Activated CD8-positive, alpha-beta memory T cell treated with anti-CD3 and anti-CD28 coated beads, Interleukin-2, amount 50 U/mL, for 24 hours (primary cell): ENCODE measurements around the gene IFITM5.
"Not testable (repeated sequence)": the region's sequence is repeated elsewhere in the genome, so short reads cannot be mapped to it uniquely, and the experiment has no call there.

Experiments used
- DNase-seq: peaks from one replicate; pipeline ENCODE4 v3.0.0-alpha.2; 2020; ENCODE audit errors: extremely low read depth

Gene IFITM5

DNA sequence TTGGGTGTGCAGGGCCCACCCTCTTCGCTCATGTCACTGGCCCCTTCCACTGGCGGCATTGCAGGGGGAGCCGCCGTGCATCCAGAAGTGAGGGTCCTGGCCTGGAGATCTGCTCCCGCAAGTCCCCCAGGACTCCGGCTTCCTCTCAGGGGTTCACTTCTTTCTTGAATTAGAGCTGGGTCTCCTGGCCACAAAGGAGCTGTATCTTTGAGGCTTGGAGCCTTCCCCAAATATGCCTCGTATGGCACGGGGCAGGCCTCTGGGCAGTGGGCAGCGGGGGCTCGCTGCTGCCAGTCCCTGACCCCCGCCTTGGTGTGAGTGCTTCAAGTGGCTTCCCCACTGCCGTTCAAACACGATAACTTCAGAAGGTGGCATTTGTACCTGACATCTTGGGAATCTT lies 28.7 kb upstream of the IFITM5 start:
- DNase-seq: no peak

DNA sequence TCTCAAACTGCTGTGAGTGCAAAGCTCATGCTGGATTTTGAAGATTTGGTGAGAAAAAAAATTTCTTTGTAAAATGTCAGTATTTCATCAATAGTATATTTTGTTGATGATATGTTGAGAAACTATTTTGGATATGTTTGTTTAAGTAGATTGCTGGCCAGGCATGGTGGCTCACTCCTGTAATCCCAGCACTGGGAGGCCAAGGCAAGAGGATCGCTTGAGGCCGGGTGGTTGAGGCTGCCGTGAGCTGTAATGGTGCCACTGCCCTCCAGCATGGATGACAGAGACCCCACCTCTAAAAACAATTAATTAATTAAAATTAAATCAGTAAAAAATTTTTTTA lies 28.2 kb upstream of the IFITM5 start:
- DNase-seq: no peak

DNA sequence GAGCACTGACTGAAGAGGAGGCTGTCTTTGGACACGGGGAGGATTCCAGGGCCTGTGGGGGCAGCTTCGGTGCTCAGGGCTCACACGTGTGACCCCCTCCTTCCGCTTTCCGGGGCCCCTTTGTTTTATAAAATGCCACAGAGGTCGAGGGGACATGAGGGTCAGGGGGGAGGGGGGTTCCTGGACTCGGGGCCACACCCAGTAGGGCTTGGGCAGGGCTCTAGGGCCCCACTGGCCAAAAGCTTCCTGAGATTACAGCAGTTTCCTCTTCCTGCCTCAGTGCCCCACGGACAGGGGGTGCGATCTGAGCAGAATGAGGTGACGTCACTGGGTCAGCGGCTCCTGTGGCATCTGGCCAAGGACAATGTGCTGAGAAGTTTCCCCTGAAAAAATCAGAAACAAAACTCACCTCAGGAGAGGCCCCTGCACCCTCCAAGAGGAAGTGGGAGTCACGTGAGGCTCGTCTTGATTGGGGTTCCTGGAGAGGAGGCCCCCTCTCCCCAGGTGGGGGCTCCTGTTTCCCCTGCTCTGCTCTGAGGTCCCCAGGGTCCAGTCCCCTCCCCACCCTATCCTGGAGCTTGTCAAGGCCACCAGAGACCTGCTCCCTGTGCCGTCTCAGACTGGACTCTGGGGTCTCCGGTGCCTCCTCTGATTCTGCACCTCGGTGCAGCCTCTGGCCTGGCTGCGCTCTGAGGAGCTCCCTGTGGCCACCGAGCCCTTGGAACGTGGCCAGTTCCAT lies 27.7 kb upstream of the IFITM5 start:
- DNase-seq: no peak

DNA sequence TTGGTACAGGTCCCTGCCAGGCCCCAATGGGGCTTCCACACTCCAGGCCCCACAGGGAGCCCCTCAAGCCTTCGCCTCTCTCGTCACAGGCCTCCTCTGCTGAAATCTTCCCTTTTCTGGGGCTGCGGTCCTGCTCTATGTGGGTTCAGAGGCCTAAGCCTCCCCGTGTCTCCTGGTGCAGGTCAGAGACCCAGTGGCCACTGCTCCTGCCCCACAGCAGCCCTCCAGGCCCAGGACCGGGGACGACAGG lies 27.2 kb upstream of the IFITM5 start:
- no peak for DNase-seq

DNA sequence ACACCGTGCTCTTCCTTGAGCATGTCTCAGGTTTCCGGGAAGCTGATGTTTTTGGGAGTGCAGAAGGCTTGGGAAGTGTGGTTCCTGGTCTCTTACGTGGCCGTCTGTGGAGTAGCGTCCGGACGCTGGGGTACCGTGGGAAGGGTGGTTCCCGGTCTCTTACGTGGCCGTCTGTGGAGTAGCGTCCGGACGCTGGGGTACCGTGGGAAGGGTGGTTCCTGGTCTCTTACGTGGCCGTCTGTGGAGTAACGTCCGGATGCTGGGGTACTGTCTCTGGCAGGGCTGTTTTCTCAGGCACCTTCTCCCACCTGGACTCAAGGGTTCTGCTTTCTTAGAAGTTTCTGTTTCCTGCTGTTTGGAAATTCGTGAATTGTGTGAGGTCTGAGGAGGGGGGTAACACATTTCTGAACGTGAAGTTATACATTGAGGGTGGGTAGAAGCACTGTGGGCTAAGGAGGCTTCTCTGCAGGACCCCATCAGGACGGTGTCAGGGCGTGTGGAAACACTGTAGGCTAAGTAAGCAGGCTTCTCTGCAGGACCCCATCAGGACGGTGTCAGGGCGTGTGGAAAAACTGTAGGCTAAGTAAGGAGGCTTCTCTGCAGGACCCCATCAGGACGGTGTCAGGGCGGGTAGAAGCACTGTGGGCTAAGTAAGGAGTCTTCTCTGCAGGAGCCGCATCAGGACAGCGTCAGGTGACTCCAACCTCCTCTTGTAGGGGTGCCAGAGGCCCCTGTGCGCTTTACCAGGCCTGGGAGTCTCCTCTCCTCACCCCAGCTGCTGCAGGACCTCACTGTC lies 26.7 kb upstream of the IFITM5 start:
- no peak for DNase-seq

DNA sequence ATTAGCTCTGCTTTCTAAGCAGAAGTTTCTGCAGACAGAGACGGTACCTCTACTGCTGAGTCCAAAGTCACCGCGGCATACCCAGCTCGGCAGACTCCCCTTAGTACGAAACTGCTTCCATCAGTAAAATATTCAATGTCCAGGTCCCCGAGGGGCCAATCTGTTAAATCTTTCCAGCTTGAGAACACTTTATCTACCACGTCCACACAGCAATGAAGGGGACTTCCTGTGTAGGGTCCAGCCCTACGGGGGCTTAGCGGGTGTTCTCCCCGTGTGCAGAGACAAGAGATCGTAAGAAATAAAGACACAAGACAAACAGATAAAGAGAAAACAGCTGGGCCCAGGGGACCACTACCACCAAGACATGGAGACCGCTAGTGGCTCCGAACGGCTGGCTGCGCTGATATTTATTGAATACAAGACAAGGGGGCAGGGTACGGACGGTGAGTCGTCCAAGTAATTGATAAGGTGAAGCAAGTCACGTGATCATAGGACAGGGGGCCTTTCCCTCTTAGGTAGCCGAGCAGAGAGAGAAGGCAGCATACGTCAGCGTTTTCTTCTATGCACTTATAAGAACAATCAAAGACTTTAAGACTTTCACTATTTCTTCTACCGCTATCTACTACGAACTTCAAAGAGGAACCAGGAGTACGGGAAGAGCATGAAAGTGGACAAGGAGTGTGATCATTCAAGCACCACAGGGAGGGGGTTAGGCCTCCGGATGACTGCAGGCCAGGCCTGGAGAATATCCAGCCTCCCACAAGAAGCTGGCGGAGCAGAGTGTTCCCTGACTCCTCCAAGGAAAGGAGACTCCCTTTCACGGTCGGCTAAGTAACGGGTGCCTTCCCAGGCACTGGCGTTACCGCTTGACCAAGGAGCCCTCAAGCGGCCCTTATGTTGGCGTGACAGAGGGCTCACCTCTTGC lies 25.5 kb upstream of the IFITM5 start:
- not testable (repeated sequence) for DNase-seq

DNA sequence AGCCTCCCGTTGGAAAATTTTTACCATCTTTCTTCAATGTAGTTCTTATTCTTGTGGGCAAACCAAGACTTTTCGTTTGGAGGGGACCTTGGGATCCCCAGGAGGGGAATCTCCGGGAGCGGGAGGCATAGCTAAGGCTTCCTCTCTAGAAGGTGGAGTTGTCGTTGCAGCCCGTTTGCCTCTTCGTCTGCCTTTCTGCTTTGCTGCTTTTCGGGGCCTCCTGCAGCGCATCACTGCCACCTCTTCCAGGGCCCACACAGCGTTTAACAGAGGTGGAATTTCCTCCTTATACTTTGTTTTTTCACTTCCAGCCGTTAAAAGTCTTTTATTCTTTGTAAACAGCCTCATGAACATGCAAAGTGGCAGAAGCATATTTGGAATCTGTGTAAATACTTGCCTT lies 24.8 kb upstream of the IFITM5 start:
- no peak for DNase-seq

DNA sequence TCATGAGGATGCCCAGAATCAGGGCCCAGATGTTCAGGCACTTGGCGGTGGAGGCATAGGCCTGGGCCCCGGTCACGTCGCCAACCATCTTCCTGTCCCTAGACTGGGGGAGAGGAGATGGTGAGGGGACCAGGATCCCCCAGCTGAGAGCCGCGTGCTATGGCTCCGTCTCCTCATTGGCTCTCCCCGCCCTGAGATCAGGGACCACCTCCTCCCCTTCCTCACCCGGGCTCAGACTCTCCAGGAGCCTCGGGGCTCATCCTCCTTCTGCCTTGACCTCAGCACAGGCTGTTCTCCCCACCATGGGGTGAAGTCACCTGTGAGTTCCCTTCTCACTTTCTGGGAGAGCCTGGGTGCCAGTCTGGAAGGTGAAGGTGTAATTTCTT lies 20.6 kb upstream of the IFITM5 start:
- DNase-seq: not testable (repeated sequence)

DNA sequence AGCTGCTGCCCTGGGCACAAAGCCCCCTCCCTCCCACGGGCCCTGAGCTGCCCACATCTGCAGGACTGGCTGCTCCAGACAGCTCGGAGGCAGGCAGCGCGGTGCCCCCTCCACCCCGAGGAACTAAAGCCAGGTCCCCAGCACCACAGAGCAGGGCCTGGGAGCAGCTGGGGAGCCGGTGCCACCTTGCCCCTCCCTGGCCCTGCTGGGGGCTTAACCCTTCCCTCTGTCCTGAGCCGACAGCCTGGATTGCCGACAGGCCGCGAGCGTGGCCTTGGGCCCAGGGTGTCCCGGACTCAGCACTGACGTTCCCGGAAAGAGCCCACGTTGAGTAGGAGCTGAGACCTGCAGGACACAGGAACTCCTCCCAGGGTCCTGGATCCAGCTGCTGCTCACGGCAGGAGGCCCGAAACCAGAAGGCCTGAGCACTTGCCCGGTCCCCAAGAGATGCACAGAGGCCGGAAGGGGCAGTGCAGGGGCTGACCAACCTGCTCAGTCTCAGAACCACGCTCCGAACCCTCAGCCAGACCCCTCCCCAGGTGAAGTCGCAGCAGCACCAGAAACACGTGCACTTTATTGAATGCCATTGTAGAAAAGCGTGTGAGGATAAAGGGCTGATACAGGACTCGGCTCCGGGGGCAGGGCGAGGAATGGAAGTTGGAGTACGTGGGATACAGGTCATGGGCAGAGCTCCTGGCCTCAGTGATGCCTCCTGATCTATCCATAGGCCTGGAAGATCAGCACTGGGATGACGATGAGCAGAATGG lies 20.0 kb upstream of the IFITM5 start:
- not testable (repeated sequence) for DNase-seq

DNA sequence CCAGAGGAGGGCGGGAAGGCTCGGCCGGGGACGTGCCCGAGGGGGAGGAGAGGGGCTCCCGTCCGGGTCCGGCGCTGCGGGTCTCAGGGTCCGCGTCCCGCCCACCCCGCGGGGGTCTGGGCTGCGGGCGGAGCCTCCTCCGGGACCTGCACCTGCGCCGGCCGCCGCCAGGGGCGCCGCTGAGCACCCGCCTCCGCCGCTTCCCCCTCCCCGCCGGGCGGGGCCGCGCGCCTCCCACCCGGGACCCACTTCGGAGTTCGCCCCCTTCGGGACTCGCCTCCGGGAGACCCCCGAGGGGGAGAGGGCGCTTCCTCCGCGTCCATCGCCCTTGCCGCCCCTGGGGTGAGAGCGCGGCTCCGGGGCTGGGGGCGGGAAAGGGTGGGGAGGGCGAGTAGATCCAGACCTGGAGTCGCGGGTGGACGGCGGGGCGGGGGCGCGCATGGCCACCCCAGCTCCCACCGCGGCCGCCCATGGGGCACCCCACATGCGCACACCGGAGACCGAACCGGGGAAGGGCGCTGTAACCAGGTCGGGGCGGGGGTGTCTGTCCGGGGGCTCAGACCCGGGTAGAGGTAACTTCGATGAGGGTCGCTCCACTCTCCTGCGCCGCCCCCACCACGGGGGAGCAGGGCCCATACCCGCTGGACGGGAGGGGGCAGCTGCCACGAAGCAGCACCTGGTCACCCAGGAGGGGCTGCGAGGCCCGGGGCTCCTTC lies 19.2 kb upstream of the IFITM5 start:
- not testable (repeated sequence) for DNase-seq

DNA sequence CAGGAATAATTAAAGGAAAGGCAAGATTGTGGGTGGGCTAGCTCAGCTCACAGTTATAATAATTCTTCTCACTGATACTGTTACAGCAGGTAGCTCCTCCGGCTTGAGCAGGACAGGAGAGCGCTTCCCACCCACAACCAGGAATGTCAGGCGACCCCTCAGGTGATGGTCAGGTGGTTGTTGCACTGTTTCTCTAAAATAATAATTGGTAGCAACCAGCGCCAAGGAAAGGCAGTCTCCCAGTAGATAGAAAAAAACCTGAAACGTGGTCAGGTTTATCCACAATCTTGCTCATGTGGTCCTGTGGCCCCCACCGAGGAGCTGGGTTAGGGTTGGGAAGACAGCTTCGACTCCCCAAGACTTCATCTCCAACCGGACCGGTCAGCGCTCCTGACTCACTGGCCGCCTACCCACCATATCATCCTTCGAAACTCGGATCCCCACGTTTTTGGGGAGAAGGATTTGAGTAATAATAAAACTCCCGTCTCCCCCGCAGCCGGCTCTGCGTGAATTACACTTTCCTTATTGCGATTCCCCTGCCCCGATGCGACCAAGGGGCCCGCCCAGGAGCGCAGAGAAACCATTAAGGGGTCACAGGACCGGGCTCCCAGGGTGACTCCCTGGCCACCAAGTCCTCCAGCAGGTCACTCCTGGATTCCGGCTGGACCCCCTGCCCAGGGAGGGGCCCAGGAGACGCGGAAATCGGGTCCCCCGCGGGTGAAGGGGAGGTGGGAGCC lies 18.5 kb upstream of the IFITM5 start:
- not testable (repeated sequence) for DNase-seq

DNA sequence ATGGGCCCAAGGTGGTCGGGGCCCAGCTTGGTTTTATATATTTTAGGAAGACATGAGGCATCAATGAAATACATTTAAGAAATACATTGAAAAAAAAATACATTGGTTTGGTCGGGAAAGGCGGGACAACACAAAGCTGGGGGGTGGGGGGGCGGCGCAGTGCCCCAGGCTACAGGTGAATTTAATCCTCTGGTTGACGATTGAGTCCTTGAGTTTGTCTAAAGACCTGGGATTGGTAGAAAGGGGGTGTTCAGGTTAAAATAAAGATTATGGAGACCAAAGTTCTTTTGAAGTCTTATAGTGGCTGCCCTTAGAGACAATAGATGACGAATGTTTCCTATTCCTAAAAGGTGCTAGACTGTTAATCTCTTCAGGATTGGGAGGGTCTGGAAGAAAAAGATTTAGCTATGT lies 17.6 kb upstream of the IFITM5 start:
- DNase-seq: no peak

DNA sequence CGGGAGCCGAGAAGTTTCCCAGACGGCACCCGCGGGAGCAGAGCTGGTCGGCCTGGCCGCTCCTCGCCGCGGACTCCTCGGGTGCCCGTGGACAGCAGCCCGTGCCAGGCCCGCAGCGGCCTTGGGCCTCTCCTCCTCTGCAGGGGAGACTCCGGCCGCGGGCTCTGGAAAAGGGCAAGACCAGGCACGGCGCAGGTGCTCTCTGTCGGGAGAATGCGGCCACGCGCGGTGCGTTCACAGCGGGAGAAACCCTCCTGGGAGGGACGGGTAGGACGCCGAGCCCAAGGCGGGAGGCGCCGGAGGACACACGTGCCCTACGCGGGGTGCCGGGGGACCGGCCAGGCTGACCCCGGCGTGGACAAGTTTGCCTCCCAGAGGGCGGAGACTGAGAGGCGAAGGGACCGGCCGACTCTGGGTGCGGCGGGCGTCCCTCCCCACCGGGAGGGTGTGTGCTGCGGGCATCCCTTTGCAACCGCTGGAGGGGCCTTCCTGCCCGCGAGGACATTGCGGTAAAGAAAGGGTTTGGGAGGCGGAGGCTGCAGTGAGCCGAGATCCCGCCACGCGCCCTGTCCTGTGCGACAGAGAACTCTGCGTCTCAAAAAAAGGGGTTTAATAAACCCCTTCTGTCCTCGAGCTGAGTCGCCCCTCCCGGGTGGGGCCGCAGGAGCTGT lies 16.8 kb upstream of the IFITM5 start:
- DNase-seq: no peak

DNA sequence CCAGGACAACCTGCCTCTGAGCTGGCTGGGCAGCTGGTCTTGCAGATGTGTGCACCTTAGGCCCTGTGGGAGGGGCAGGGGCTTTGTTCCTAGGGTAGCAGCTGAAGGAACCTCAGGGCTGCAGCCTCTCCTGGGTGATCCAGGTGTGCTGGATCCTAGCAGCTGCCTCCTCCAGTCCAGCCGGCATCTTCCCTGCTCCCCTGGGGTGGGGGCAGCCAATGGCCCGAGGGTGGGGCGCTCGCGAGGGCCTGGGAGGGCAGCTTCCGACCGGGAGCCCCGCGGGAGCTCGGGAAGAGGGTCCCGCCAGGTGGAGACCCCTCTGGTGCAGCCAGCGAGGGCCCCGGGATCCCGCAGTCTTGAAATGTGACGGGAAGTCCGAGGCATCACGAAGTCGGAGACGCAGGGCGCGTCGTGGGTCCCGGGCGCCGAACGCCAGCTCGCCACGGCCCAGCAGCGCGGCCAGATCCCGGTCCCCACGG lies 16.2 kb upstream of the IFITM5 start:
- DNase-seq: no peak

DNA sequence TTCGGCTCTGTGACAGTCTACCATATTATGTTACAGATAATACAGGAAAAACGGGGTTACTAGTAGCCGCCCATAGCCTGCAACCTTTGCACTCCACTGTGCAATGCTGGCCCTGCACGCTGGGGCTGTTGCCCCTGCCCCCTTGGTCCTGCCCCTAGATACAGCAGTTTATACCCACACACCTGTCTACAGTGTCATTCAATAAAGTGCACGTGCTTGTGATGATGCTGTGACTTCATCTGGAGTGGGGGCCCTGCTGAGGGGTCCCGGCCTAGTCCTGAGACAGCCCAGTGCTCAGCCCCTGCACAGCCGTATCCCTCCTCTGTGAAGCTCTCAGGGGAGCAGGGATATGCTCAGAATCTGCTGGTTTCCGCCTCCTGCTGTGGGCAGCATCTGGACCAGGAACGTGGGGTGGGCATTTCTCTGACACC lies 15.7 kb upstream of the IFITM5 start:
- no peak for DNase-seq

DNA sequence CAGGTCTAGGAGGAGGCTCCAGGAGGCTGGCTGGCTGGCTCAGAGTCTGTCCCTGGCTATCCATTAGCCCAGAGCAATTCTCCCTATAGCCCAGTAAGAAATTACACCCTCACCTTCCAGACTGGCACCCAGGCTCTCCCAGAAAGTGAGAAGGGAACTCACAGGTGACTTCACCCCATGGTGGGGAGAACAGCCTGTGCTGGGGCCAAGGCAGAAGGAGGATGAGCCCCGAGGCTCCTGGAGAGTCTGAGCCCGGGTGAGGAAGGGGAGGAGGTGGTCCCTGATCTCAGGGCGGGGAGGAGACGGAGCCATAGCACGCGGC lies 15.2 kb upstream of the IFITM5 start:
- not testable (repeated sequence) for DNase-seq

DNA sequence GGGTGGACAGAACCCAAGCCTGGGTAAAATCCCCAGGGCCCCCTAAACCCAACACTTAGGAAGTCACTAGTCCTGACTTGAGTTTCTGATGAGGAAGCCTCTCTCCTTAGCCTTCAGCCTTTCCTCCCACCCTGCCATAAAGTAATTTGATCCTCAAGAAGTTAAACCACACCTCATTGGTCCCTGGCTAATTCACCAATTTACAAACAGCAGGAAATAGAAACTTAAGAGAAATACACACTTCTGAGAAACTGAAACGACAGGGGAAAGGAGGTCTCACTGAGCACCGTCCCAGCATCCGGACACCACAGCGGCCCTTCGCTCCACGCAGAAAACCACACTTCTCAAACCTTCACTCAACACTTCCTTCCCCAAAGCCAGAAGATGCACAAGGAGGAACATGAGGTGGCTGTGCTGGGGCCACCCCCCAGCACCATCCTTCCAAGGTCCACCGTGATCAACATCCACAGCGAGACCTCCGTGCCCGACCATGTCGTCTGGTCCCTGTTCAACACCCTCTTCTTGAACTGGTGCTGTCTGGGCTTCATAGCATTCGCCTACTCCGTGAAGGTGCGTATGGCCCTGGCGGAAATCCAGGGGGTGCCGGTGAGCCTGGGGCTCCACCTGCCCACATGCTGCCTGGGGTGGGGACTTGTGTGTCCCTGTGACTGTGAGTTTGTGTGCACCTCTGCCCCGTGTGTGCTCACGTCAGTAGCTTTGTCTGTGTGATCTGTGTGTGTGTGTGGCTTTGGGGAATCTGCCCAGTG lies 14.6 kb upstream of the IFITM5 start, which contains the start of gene IFITM1:
Gene IFITM1 (plus strand): TSS at position 254 of the 767 bp plus-strand sequence. CDS start 131 bp downstream, at position 385.
- no peak for DNase-seq

DNA sequence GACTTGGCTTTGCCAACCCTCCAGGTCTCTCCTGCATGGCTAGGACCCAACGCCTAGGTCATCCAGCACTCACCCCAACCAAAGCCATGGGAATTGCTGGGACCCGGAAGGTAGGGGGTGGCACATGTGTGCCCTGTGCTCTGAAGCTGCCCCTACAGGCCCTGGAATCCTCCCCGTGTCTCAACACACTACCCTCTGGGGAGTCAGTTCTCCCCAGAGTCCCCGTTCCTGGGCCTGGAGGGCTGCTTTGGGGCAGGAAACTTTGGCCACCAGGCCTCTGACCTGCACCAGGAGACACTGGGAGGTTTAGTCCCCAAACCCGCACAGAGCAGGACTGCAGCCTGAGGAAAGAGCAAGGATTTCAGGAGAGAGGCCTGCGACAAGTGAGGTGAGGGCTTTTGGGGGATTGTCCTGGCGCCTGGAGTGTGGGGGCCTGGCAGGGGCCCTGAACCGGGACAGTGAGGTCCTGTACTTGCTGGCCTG lies 14.0 kb upstream of the IFITM5 start:
- DNase-seq: no peak
